GM18498 (cell line): ENCODE data around the gene CNTNAP2.
"Not testable (repeated sequence)": the region's sequence is repeated elsewhere in the genome, so short reads cannot be mapped to it uniquely, and the experiment has no call there.

Experiments used
- ATAC-seq: cut with Tn5 transposase; IDR thresholded peaks from one replicate; pipeline ENCODE4 v1.9.1; 2021; ENCODE audit warnings: mild to moderate bottlenecking, moderate library complexity; ENCODE audit not compliant: unreplicated experiment

Gene CNTNAP2

GRCh38 chr7:147078312-147078711 is 961.7 kb downstream of the CNTNAP2 start:
- ATAC-seq = no peak

GRCh38 chr7:147079083-147079482 is 962.5 kb downstream of the CNTNAP2 start:
- ATAC-seq = no peak

GRCh38 chr7:147079921-147080420 is 963.4 kb downstream of the CNTNAP2 start:
- no peak for ATAC-seq

- no peak for ATAC-seq
These were observed 964.5 kb downstream of the CNTNAP2 start for GRCh38 chr7:147081117-147081516.

GRCh38 chr7:147089051-147089461 is 972.5 kb downstream of the CNTNAP2 start:
- no peak for ATAC-seq

GRCh38 chr7:147089608-147090007 is 973.0 kb downstream of the CNTNAP2 start:
- ATAC-seq = no peak

- ATAC-seq = no peak
These were observed 980.0 kb downstream of the CNTNAP2 start for GRCh38 chr7:147096629-147097028.

- ATAC-seq = no peak
These were observed 986.6 kb downstream of the CNTNAP2 start for GRCh38 chr7:147103224-147103623.

GRCh38 chr7:147106746-147107145 is 990.1 kb downstream of the CNTNAP2 start:
- no peak for ATAC-seq

GRCh38 chr7:147114525-147114924 is 997.9 kb downstream of the CNTNAP2 start:
- ATAC-seq = not testable (repeated sequence)

GRCh38 chr7:147136352-147136751 is 1019.8 kb downstream of the CNTNAP2 start:
- no peak for ATAC-seq

GRCh38 chr7:147145194-147145593 is 1028.6 kb downstream of the CNTNAP2 start:
- ATAC-seq = no peak

- ATAC-seq = no peak
These were observed 1029.6 kb downstream of the CNTNAP2 start for GRCh38 chr7:147146169-147146568.

- ATAC-seq = no peak
These were observed 1035.1 kb downstream of the CNTNAP2 start for GRCh38 chr7:147151661-147152060.

GRCh38 chr7:147153571-147153970 is 1037.0 kb downstream of the CNTNAP2 start:
- ATAC-seq = no peak

- no peak for ATAC-seq
These were observed 1044.8 kb downstream of the CNTNAP2 start for GRCh38 chr7:147161405-147161804.

- no peak for ATAC-seq
These were observed 1053.9 kb downstream of the CNTNAP2 start for GRCh38 chr7:147170341-147171012.

GRCh38 chr7:147171013-147171391 is 1054.4 kb downstream of the CNTNAP2 start:
- no peak for ATAC-seq

- ATAC-seq = no peak
These were observed 1057.3 kb downstream of the CNTNAP2 start for GRCh38 chr7:147173883-147174282.

GRCh38 chr7:147182874-147183273 is 1066.3 kb downstream of the CNTNAP2 start:
- ATAC-seq = no peak

- no peak for ATAC-seq
These were observed 1066.7 kb downstream of the CNTNAP2 start for GRCh38 chr7:147183276-147183675.

GRCh38 chr7:147188467-147188866 is 1071.9 kb downstream of the CNTNAP2 start:
- ATAC-seq = no peak

- ATAC-seq = no peak
These were observed 1076.9 kb downstream of the CNTNAP2 start for GRCh38 chr7:147193476-147193875.
